Measurements from ENCODE around the gene NDUFS2.

Gene NDUFS2

DNA sequence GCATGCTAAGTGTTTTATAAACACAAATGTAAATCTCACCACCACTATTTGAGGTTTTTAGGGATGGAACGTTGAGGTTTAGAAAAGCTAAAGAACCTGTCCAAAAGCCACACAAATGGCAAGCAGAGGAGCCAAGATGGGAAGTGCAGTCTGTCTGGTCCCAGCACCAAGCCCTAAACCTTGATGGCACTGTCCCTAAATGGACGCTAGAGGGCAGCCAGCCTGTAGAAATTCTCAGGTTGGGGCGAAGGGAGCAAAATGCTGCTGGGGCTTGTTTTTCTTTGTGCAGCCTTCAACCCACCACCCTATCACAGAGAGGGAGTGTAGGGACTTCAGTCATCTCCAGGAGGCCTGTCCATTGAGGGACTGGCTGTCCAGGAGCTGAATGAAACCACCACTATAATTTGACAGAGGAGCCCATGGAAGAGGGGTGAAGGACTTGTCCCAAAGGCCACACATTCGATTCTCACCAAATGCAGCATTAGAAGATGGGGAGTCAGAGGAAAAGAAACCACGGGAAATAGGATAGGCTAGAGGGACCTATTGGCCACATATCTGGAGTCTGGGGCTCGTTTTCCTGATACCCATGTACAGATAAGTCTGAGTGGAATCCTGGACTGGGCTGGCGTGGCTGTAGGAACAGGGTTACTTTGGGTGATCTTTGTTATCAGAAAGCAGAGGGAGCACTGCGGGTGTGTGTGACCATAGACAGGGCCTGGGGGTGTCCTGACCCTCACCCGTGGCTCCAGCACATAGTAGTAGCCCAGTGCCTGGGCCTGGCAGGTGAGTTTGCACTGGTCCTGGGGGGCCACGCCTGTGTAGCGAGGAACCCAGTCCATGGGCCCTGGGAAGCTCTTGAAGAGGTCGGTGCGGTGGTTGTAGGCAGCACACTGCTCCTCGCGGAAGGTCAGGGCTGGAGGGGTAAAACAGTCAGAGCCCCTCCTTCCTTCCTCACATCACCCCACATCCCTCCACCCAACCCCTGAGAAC lies 9.4 kb upstream of the NDUFS2 start:
- Histone ChIP-seq H3K36me3 (ENCODE audit: low read depth) (no peaks in the 10 kb centered on the region), H3K4me1 (ENCODE audit: insufficient read depth, poor library complexity, severe bottlenecking) (no peaks in the 10 kb centered on the region), H3K27me3 (ENCODE audit: insufficient read depth, poor library complexity, severe bottlenecking) (no peaks in the 10 kb centered on the region), H3K27ac (ENCODE audit: poor library complexity, severe bottlenecking) (no peak overlapping the region), H3K4me3 (ENCODE audit: severe bottlenecking) (no peak overlapping the region), H3K9me3 (ENCODE audit: severe bottlenecking) (no peaks in the 10 kb centered on the region)
- TF ChIP-seq, protein P1, sequence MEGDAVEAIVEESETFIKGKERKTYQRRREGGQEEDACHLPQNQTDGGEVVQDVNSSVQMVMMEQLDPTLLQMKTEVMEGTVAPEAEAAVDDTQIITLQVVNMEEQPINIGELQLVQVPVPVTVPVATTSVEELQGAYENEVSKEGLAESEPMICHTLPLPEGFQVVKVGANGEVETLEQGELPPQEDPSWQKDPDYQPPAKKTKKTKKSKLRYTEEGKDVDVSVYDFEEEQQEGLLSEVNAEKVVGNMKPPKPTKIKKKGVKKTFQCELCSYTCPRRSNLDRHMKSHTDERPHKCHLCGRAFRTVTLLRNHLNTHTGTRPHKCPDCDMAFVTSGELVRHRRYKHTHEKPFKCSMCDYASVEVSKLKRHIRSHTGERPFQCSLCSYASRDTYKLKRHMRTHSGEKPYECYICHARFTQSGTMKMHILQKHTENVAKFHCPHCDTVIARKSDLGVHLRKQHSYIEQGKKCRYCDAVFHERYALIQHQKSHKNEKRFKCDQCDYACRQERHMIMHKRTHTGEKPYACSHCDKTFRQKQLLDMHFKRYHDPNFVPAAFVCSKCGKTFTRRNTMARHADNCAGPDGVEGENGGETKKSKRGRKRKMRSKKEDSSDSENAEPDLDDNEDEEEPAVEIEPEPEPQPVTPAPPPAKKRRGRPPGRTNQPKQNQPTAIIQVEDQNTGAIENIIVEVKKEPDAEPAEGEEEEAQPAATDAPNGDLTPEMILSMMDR (IDR thresholded peaks at IDR 0.05; ENCODE audit: poor library complexity, severe bottlenecking), result peak; percentile 93
- ATAC-seq (ENCODE audit: low read depth) (peak; percentile 84), DNase-seq (ENCODE audit: low spot score) (no peak)

DNA sequence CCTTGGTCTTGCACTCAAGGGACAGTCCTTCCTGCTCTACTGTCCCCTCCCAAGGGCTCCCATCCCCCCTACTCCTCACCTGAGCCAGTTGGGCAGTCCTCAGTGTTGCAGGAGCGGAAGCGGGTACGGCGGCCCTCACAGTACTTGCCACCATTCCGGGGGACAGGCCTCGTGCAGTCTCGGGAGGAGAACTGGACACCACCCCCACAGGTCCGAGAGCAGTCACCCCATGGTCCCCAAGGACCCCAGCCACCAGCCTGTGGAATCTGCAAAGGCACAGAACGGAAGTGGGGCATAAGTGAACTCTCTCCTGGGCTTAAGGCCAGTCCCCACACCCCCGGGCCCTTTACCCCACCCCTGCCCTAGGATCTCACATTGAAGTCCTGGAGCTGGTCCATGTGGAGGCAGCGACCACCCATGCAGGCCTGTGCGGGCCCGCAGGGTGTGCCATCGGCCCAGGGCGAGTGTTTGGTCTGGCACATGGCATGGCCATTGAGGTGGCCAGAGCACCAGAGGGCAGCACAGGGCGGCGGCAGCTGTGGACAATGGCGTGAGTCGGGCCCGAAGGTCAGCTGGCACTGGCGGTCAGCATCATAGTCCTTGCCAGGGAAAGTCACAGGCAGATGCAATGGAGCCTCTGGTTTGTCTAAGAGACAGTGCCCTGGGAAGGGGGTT lies 8.5 kb upstream of the NDUFS2 start:
- no peak for DNase-seq (ENCODE audit: low spot score)
- no peaks in the 10 kb centered on the region for H3K27me3 ChIP-seq (ENCODE audit: insufficient read depth, poor library complexity, severe bottlenecking)
- no peak for ATAC-seq (ENCODE audit: low read depth)
- H3K4me3 ChIP-seq (ENCODE audit: severe bottlenecking), result no peak overlapping the region
- TF ChIP-seq, protein P1 (IDR thresholded peaks at IDR 0.05; ENCODE audit: poor library complexity, severe bottlenecking), result no peak
- no peaks in the 10 kb centered on the region for H3K4me1 ChIP-seq (ENCODE audit: insufficient read depth, poor library complexity, severe bottlenecking)
- H3K27ac ChIP-seq (ENCODE audit: poor library complexity, severe bottlenecking), result no peak overlapping the region
- no peaks in the 10 kb centered on the region for H3K9me3 ChIP-seq (ENCODE audit: severe bottlenecking)
- H3K36me3 ChIP-seq (ENCODE audit: low read depth), result no peaks in the 10 kb centered on the region

DNA sequence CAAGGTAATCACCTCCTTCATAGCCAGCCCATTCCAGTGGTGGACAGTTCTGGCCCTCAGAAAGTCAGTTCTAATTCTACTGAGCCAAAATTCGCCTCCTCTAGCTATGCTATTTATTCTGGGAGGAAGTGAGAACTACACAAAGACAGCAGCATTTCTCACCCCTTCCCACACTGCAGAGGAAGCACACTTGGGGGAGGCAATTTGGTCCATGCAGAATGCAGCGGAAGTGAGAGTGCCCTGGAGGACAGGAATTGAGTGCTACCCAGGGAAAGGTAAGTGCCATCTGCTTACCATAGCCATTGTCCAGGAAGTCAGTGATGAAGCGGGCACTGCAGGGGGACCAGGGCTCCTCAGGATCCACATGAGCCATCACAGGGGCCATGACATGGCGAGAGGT lies 7.0 kb upstream of the NDUFS2 start:
- no peaks in the 10 kb centered on the region for H3K27me3 ChIP-seq (ENCODE audit: insufficient read depth, poor library complexity, severe bottlenecking)
- TF ChIP-seq, protein P1 (IDR thresholded peaks at IDR 0.05; ENCODE audit: poor library complexity, severe bottlenecking), result no peak
- ATAC-seq (ENCODE audit: low read depth) (no peak), DNase-seq (ENCODE audit: low spot score) (no peak)
- H3K36me3 ChIP-seq (ENCODE audit: low read depth), result no peaks in the 10 kb centered on the region
- no peak overlapping the region for H3K27ac ChIP-seq (ENCODE audit: poor library complexity, severe bottlenecking)
- H3K4me1 ChIP-seq (ENCODE audit: insufficient read depth, poor library complexity, severe bottlenecking), result no peaks in the 10 kb centered on the region
- H3K4me3 ChIP-seq (ENCODE audit: severe bottlenecking), result no peak overlapping the region
- no peaks in the 10 kb centered on the region for H3K9me3 ChIP-seq (ENCODE audit: severe bottlenecking)

DNA sequence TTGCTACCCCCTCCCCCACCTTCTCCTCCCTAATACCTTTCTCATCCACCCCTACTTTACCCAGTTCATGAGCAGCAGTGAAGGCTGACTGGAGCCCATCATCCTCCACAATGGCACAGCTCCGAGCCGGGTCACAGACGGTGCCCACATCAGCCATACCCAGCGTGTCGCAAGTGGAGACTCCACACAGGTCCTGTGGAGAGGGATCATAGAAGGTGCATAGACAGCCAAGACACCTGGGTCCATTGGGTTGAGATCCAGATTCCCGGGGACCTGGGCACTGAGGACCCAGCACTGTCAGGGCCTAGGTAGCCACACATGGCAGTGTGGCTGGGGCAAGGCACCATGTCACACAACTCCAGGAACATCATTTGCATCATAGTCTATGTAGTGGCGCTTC lies 6.1 kb upstream of the NDUFS2 start:
- TF ChIP-seq, protein P1 (IDR thresholded peaks at IDR 0.05; ENCODE audit: poor library complexity, severe bottlenecking), result no peak
- Histone ChIP-seq H3K27ac (ENCODE audit: poor library complexity, severe bottlenecking) (no peak overlapping the region), H3K4me1 (ENCODE audit: insufficient read depth, poor library complexity, severe bottlenecking) (peaks cover under 1% of the 10 kb centered on the region), H3K4me3 (ENCODE audit: severe bottlenecking) (no peak overlapping the region), H3K27me3 (ENCODE audit: insufficient read depth, poor library complexity, severe bottlenecking) (no peaks in the 10 kb centered on the region), H3K36me3 (ENCODE audit: low read depth) (no peaks in the 10 kb centered on the region), H3K9me3 (ENCODE audit: severe bottlenecking) (no peaks in the 10 kb centered on the region)
- DNase-seq (ENCODE audit: low spot score) (no peak), ATAC-seq (ENCODE audit: low read depth) (no peak)
